Hepatocyte (in vitro differentiated cells): Measurements from ENCODE around the gene STK11.

ENCODE experiments used
- EZH2phosphoT487 ChIP-seq: fragments of 200-600 bp; sonication (generic); IDR thresholded peaks from one replicate; pipeline ENCODE4 v1.6.1; 2018; ENCODE audit warnings: antibody characterized with exemption, mild to moderate bottlenecking, low read depth, moderate library complexity; ENCODE audit not compliant: unreplicated experiment, severe bottlenecking
- TF ChIP-seq, protein P1 (sequence below): fragments of 200-600 bp; sonication (generic); IDR thresholded peaks from 2 replicates; pipeline ENCODE4 v1.5.1; 2016; ENCODE audit warnings: antibody characterized with exemption, mild to moderate bottlenecking; ENCODE audit not compliant: poor library complexity

DNA sequence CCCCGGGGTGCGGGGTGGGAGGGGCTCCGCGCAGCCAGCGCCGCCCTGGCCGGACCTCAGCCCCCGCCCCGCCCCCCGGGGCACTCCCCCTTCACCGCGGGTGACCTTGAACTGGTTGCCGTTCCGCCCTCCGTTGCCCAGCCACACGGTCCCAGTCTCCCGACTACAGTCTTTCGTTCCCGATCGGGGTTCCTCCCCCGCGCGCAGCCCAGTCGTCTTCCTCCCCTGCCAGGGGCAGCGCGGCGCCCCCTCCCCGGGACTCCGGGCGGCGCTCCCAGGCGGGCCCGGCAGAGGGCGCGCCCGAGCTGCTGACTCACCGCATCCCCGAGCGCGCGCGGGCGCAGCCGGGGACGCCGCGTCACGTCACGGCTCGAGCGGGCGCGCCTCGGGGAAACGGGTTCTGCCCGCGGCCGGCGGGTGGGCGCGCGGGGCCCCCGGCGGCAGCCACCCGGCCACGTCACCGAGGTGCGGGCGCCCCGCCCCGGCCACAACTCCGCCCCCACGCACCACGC, 43.3 kb downstream of the STK11 start:
- TF ChIP-seq, protein P1, sequence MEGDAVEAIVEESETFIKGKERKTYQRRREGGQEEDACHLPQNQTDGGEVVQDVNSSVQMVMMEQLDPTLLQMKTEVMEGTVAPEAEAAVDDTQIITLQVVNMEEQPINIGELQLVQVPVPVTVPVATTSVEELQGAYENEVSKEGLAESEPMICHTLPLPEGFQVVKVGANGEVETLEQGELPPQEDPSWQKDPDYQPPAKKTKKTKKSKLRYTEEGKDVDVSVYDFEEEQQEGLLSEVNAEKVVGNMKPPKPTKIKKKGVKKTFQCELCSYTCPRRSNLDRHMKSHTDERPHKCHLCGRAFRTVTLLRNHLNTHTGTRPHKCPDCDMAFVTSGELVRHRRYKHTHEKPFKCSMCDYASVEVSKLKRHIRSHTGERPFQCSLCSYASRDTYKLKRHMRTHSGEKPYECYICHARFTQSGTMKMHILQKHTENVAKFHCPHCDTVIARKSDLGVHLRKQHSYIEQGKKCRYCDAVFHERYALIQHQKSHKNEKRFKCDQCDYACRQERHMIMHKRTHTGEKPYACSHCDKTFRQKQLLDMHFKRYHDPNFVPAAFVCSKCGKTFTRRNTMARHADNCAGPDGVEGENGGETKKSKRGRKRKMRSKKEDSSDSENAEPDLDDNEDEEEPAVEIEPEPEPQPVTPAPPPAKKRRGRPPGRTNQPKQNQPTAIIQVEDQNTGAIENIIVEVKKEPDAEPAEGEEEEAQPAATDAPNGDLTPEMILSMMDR = peak; percentile 79
- no peak for TF ChIP-seq EZH2phosphoT487
